ENCODE data around the gene AP1M1.

DNA sequence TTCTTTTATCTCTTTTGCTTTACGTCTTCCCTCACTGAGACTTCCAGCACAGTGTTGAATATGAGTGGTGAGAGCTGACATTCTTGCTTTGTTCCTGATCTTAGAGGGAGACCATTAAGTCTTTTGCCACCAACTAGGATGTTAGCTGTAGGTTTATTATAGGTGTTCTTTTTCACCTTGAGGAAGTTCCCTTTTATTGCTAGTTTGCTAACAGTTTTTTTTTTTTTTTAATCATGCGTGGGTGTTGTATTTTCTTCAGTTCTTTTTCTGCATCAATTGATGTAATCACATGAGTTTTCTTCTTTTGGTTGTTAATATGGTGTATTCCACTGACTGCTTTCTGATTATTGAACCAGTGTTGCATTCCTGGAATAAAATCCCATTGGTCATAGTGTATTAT, 21.1 kb downstream of the AP1M1 start:
- TF ChIP-seq L3MBTL2 (conservative IDR thresholded peaks at IDR 0.05) (no peak), FOXA1 (IDR thresholded peaks at IDR 0.05) (no peak), SUZ12 (IDR thresholded peaks at IDR 0.05) (no peak), FOXM1 (IDR thresholded peaks at IDR 0.05; ENCODE audit: borderline replicate concordance) (no peak), ELF4 (IDR thresholded peaks at IDR 0.05) (no peak), BHLHE40 (IDR thresholded peaks at IDR 0.05; ENCODE audit: borderline replicate concordance) (no peak), SP1 (IDR thresholded peaks at IDR 0.05) (no peak), FOXK2 (IDR thresholded peaks at IDR 0.05) (no peak), TARDBP (IDR thresholded peaks at IDR 0.05) (no peak)
